HEK293T (cell line): ENCODE results near the gene TNFRSF8.

ENCODE experiments used
- ARNT ChIP-seq: fragments of 450-650 bp; IDR thresholded peaks from 2 replicates; pipeline ENCODE4 v1.6.1; 2017; ENCODE audit warnings: mild to moderate bottlenecking
- BHLHE40 ChIP-seq: fragments of 450-650 bp; IDR thresholded peaks from 2 replicates; pipeline ENCODE4 v1.6.1; 2016; ENCODE audit warnings: mild to moderate bottlenecking, moderate library complexity, borderline replicate concordance
- FOXA1 ChIP-seq: fragments of 450-650 bp; IDR thresholded peaks from 2 replicates; pipeline ENCODE4 v1.6.1; 2016; ENCODE audit warnings: mild to moderate bottlenecking
- FOXK2 ChIP-seq: fragments of 450-650 bp; IDR thresholded peaks from 2 replicates; pipeline ENCODE4 v1.6.1; 2016; ENCODE audit warnings: mild to moderate bottlenecking
- FOXM1 ChIP-seq: fragments of 450-650 bp; IDR thresholded peaks from 2 replicates; pipeline ENCODE4 v1.6.1; 2017; ENCODE audit warnings: mild to moderate bottlenecking, borderline replicate concordance
- NFRKB ChIP-seq: fragments of 450-650 bp; IDR thresholded peaks from 2 replicates; pipeline ENCODE4 v1.6.1; 2016; ENCODE audit warnings: mild to moderate bottlenecking, moderate library complexity
- SP1 ChIP-seq: fragments of 450-650 bp; IDR thresholded peaks from 2 replicates; pipeline ENCODE4 v1.6.1; 2017
- SUZ12 ChIP-seq: fragments of 450-650 bp; IDR thresholded peaks from 2 replicates; pipeline ENCODE4 v1.6.1; 2016; ENCODE audit warnings: mild to moderate bottlenecking
- TARDBP ChIP-seq: fragments of 450-650 bp; IDR thresholded peaks from 2 replicates; pipeline ENCODE4 v1.6.1; 2016
- ZNF384 ChIP-seq: fragments of 450-650 bp; IDR thresholded peaks from 2 replicates; pipeline ENCODE4 v1.6.1; 2016

- no peak for TF ChIP-seq ARNT
- no peak for TF ChIP-seq SUZ12
- TF ChIP-seq BHLHE40 = no peak
- no peak for TF ChIP-seq TARDBP
- no peak for TF ChIP-seq FOXM1
- TF ChIP-seq ZNF384 = no peak
- no peak for TF ChIP-seq FOXK2
- no peak for TF ChIP-seq SP1
- no peak for TF ChIP-seq NFRKB
- no peak for TF ChIP-seq FOXA1
Observed at GRCh38 chr1:12094180-12094579, 31.1 kb downstream of the TNFRSF8 start.
